ENCODE measurements around the gene NPDC1. TPM values are rescaled to one million over a fixed set of nuclear protein-coding genes. Genes with fewer than 3 reads are reported as not detected.

The NPDC1 gene
- total RNA-seq, 4 donors from 2014 or later: 45.3 to 119 (median 91.5) TPM

GRCh38 chr9:137066096-137066861 is 20.3 kb upstream of the NPDC1 start:
- TF ChIP-seq POLR2AphosphoS5 (IDR thresholded peaks at IDR 0.05) (no peak), CTCF (IDR thresholded peaks at IDR 0.05) (no peak), POLR2A (IDR thresholded peaks at IDR 0.05; ENCODE audit: low read depth) (no peak), EP300 (IDR thresholded peaks at IDR 0.05) (no peak)
- Histone ChIP-seq H3K4me1 (peaks cover 16 to 31% (median 29%) of the 10 kb centered on the region in 4 donors), H3K9me3 (no peaks in the 10 kb centered on the region), H3K4me3 (no peak overlapping the region), H3K27me3 (peaks cover 0 to 40% (median 15%) of the 10 kb centered on the region in 4 donors), H3K36me3 (no peaks in the 10 kb centered on the region), H3K27ac (replicated peaks in 1 of 4) (no peak overlapping the region)
- WGBS: 94% methylated on average over 20 of the region's 26 CpGs
- DNase-seq (ENCODE audit: extremely low spot score): no peak
- intact Hi-C loops (cut with DNase I): loop anchor here (2.0 kb wide), 1 partner anchor 19 kb away; the partner anchor contains the start of gene NPDC1

GRCh38 chr9:137065336-137065967 is 19.5 kb upstream of the NPDC1 start:
- peaks cover 9 to 23% (median 20%) of the 10 kb centered on the region in 4 donors for H3K4me1 ChIP-seq
- no peak overlapping the region for H3K27ac ChIP-seq (replicated peaks in 1 of 4)
- TF ChIP-seq POLR2AphosphoS5 (IDR thresholded peaks at IDR 0.05) (no peak), CTCF (IDR thresholded peaks at IDR 0.05) (no peak), EP300 (IDR thresholded peaks at IDR 0.05) (no peak), POLR2A (IDR thresholded peaks at IDR 0.05; ENCODE audit: low read depth) (no peak)
- H3K4me3 ChIP-seq: no peak overlapping the region
- H3K36me3 ChIP-seq: no peaks in the 10 kb centered on the region
- 91% methylated on average over 19 of the region's 23 CpGs for WGBS
- H3K27me3 ChIP-seq: peaks cover 0 to 40% (median 15%) of the 10 kb centered on the region in 4 donors
- intact Hi-C loops (cut with DNase I): no loop called here
- no peak for DNase-seq (ENCODE audit: extremely low spot score)
- H3K9me3 ChIP-seq: no peaks in the 10 kb centered on the region

GRCh38 chr9:137064880-137065164 is 18.8 kb upstream of the NPDC1 start:
- intact Hi-C loops (cut with DNase I): no loop called here

GRCh38 chr9:137064027-137064879 is 18.3 kb upstream of the NPDC1 start:
- intact Hi-C loops (cut with DNase I): no loop called here
- Histone ChIP-seq H3K27me3 (peaks cover 0 to 30% (median 10%) of the 10 kb centered on the region in 4 donors), H3K4me1 (peaks cover 6 to 11% (median 8%) of the 10 kb centered on the region in 4 donors), H3K36me3 (no peaks in the 10 kb centered on the region), H3K4me3 (no peak overlapping the region), H3K9me3 (no peaks in the 10 kb centered on the region), H3K27ac (replicated peaks in 1 of 4) (no peak overlapping the region)
- TF ChIP-seq EP300 (IDR thresholded peaks at IDR 0.05) (no peak), POLR2AphosphoS5 (IDR thresholded peaks at IDR 0.05) (no peak), CTCF (IDR thresholded peaks at IDR 0.05) (peak; percentile 93 to 100 (median 95)), POLR2A (IDR thresholded peaks at IDR 0.05; ENCODE audit: low read depth) (no peak)
- WGBS: 100% methylated on average over 3 of the region's 55 CpGs
- DNase-seq (ENCODE audit: extremely low spot score): no peak

More at GRCh38 chr9:137064880-137065164, 18.8 kb upstream of the NPDC1 start:
- H3K4me3 ChIP-seq: no peak overlapping the region
- no peak for DNase-seq (ENCODE audit: extremely low spot score)
- peaks cover 9 to 17% (median 14%) of the 10 kb centered on the region in 4 donors for H3K4me1 ChIP-seq
- H3K36me3 ChIP-seq: no peaks in the 10 kb centered on the region
- no peak overlapping the region for H3K27ac ChIP-seq (replicated peaks in 1 of 4)
- H3K27me3 ChIP-seq: peaks cover 0 to 35% (median 15%) of the 10 kb centered on the region in 4 donors
- H3K9me3 ChIP-seq: no peaks in the 10 kb centered on the region
- no peak for TF ChIP-seq EP300 (IDR thresholded peaks at IDR 0.05)
- TF ChIP-seq POLR2A (IDR thresholded peaks at IDR 0.05; ENCODE audit: low read depth): no peak
- TF ChIP-seq CTCF (IDR thresholded peaks at IDR 0.05): no peak
- no peak for TF ChIP-seq POLR2AphosphoS5 (IDR thresholded peaks at IDR 0.05)
- WGBS: 87% methylated on average over 10 of the region's 12 CpGs
